ENCODE measurements around the gene ANK3.

The ANK3 gene

DNA sequence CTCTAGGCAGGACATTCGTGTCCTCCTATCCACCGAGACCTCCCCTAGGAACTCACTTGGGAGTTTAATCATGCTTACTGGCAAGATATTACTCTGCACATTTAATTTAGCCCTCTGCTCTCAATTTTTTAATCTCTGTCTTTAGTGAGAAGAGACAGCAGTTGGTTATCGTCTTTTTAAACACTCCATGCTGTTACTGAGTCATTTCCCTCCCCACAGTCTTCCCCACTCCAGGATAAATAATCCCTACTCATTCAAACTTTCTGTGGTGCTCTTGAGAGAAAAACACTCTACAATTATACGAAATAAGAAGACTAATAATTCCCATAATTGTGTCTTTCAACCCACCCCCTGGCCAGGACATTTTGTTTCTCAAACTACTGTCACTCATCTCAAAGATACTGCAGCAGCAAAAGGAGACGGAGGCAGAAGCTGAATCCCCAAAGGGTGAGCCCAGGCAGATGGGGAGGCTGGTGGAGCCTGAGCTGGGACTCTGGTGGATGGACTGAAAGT, 84.2 kb downstream of the ANK3 start:
- H3K4me3 ChIP-seq (ENCODE audit: low read depth, low read length): no peak overlapping the region
- H3K9me3 ChIP-seq (ENCODE audit: control insufficient read depth, insufficient read depth, low read depth, low read length): no peaks in the 10 kb centered on the region
- no peaks in the 10 kb centered on the region for H3K27me3 ChIP-seq (ENCODE audit: control insufficient read depth, insufficient read depth, low read length)
- H3K27ac ChIP-seq (ENCODE audit: low read depth, low read length): no peak overlapping the region
- H3K36me3 ChIP-seq (ENCODE audit: control insufficient read depth, insufficient read depth, low read length): no peaks in the 10 kb centered on the region
- H3K4me1 ChIP-seq (ENCODE audit: control insufficient read depth, insufficient read depth, low read length): peaks cover 5% of the 10 kb centered on the region
- H3K9ac ChIP-seq (ENCODE audit: low read length): no peak overlapping the region

DNA sequence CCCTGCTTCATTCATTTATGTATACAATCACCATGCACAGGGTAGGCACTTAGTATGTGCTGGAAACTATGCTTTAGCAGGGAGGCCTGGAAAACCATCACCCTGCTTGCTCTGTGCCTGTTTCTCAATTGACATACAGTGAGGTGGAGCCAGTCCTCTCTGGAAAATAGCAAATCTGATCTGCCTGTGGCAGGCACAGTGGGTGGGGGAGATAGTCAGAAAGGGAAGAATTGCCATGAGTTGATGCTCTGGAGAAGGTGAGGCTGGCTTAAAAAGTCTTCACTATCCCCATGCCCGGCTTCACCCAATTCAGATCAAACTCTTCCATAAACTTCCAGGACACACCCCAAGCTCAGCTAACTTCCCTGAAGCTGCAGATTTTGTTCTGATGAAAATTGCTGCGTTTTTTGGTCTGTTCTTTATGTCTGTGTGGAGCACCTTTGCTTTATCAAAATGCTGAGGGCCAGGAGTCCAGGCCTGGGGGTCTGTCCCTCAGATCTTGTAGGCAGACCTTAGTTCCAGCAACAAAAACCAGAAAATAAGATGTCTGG, 84.8 kb downstream of the ANK3 start:
- Histone ChIP-seq H3K9me3 (ENCODE audit: control insufficient read depth, insufficient read depth, low read depth, low read length) (no peaks in the 10 kb centered on the region), H3K36me3 (ENCODE audit: control insufficient read depth, insufficient read depth, low read length) (no peaks in the 10 kb centered on the region), H3K27me3 (ENCODE audit: control insufficient read depth, insufficient read depth, low read length) (no peaks in the 10 kb centered on the region), H3K9ac (ENCODE audit: low read length) (no peak overlapping the region), H3K4me3 (ENCODE audit: low read depth, low read length) (no peak overlapping the region), H3K27ac (ENCODE audit: low read depth, low read length) (no peak overlapping the region), H3K4me1 (ENCODE audit: control insufficient read depth, insufficient read depth, low read length) (peaks cover 10% of the 10 kb centered on the region)

DNA sequence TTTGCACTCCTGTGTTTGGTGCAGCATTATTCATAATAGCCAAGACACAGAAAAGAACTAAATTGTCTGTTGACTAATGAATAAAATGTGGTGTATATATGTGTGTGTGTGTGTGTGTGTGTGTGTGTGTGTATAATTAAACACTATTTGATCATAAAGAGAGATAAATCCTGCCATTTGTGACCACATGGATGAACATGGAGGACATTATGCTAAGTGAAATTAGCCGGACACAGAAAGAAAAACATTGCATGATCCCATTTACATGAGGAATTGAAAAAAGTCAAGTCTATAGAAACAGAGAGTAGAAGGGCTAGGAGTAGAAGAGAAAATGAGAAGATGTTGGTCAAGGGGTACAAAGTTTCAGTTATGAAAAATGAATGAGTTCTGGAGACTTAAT, 85.9 kb downstream of the ANK3 start:
- Histone ChIP-seq H3K4me1 (ENCODE audit: control insufficient read depth, insufficient read depth, low read length) (peaks cover 12% of the 10 kb centered on the region), H3K9ac (ENCODE audit: low read length) (no peak overlapping the region), H3K9me3 (ENCODE audit: control insufficient read depth, insufficient read depth, low read depth, low read length) (no peaks in the 10 kb centered on the region), H3K27me3 (ENCODE audit: control insufficient read depth, insufficient read depth, low read length) (no peaks in the 10 kb centered on the region), H3K4me3 (ENCODE audit: low read depth, low read length) (no peak overlapping the region), H3K27ac (ENCODE audit: low read depth, low read length) (no peak overlapping the region), H3K36me3 (ENCODE audit: control insufficient read depth, insufficient read depth, low read length) (no peaks in the 10 kb centered on the region)

DNA sequence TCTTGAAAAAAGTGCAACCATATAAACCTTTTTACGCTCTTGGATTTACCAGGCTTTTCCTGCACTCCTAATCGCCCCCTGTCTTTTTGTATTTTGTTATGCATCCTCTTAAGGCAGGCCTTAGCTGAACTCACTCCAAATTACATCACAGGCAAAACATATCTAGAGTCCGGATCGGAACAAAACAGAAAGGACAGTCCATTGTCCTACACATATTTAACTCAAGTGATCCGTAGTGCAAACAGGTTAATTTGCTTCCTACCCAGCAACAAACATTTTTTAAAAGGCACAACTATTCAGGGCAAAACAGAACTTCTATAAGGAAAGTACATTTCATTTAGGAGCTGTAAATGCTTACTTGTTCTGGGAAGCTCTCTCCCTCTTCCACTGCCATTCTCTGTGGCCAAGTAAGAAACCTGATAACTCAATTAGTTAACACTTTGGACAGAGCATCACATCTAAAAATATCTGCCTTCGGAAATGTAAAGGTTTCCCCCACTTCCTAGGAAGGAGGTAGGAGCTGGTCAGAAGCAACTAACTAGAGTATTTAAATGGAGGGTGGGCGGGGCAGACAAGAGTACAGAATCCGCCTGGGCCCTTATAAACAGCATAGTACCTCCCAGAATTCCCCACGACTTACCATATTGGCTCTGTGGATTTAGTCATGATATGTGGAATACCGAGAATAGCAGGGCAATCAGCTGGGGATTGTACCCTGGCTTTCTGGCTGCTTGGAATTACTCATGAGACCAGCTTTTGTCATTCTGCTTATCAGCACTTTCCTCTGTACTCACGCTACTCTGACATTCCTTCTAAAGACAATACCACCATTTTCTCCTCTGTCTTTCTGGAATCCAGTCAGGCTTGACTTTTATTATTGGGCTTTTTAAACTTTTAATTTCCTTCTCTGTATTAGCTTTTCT, 89.5 kb downstream of the ANK3 start:
- Histone ChIP-seq H3K9me3 (ENCODE audit: control insufficient read depth, insufficient read depth, low read depth, low read length) (no peaks in the 10 kb centered on the region), H3K27me3 (ENCODE audit: control insufficient read depth, insufficient read depth, low read length) (no peaks in the 10 kb centered on the region), H3K36me3 (ENCODE audit: control insufficient read depth, insufficient read depth, low read length) (no peaks in the 10 kb centered on the region), H3K27ac (ENCODE audit: low read depth, low read length) (no peak overlapping the region), H3K4me1 (ENCODE audit: control insufficient read depth, insufficient read depth, low read length) (peaks cover 12% of the 10 kb centered on the region), H3K4me3 (ENCODE audit: low read depth, low read length) (peak overlapping the region; percentile 17; the same call in 1 of the 2 replicates), H3K9ac (ENCODE audit: low read length) (no peak overlapping the region)

DNA sequence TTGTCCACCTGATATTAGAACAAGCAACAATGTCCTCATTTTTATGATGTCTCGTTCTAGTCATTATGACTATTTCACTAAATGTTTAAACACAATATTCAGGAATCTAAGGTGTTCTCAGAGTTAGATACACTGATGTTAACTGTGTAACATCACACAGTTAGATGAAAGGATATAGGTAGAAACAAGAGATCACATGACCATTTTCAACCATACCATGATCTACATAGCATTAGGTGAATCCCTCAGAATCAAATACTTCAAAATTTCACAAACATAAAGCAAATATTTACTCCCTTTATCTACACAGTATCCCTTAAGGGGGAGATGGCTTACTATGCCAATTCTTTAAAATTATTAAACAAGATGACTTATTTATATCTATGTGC, 90.3 kb downstream of the ANK3 start:
- Histone ChIP-seq H3K27ac (ENCODE audit: low read depth, low read length) (no peak overlapping the region), H3K36me3 (ENCODE audit: control insufficient read depth, insufficient read depth, low read length) (no peaks in the 10 kb centered on the region), H3K4me3 (ENCODE audit: low read depth, low read length) (no peak overlapping the region), H3K4me1 (ENCODE audit: control insufficient read depth, insufficient read depth, low read length) (peaks cover 12% of the 10 kb centered on the region), H3K27me3 (ENCODE audit: control insufficient read depth, insufficient read depth, low read length) (no peaks in the 10 kb centered on the region), H3K9ac (ENCODE audit: low read length) (no peak overlapping the region), H3K9me3 (ENCODE audit: control insufficient read depth, insufficient read depth, low read depth, low read length) (no peaks in the 10 kb centered on the region)

DNA sequence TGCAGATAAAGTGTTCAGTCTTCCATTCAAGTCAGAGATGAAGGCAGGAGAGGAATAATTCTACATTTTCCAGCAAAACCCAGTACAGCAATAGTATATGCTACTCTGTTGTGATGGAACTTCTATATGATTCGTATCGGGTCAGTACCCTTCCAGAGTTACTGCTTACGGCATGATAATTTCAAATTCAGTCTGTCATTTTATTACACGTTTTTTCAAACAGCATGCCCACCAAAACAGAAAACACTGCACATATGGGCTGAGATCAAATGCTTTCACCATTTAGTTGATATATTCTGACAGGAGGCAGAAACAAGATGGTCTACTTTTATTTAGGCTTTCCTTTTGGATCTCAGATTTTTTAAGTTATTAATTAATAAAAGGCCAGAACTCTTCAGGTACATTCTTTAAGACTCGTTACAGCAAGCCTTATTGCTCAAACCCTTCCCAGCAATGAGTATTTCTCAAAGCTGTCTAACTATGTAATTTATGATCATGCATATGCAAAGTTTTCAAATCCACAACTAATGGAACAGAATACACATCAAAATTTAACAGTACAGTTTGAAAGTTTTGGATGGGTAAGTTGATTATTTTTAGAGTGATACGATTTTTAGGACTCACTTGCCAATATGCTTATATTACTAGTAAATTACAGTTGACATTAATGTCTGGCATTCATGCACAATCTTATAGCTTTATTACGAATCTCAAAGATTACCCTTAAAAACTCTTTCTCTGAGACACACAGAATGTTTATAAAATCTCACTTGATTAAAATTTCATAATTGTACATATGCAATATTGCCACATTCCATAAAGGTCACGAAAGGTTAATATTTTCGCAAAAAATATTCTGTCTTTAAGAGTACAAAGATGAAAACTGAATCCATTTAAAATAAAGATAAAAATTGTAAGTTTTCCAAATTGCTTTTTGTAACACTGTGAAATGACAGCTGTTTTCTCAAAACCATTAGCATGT, 91.0 kb downstream of the ANK3 start:
- Histone ChIP-seq H3K27ac (ENCODE audit: low read depth, low read length) (no peak overlapping the region), H3K27me3 (ENCODE audit: control insufficient read depth, insufficient read depth, low read length) (no peaks in the 10 kb centered on the region), H3K4me3 (ENCODE audit: low read depth, low read length) (no peak overlapping the region), H3K9me3 (ENCODE audit: control insufficient read depth, insufficient read depth, low read depth, low read length) (no peaks in the 10 kb centered on the region), H3K9ac (ENCODE audit: low read length) (no peak overlapping the region), H3K36me3 (ENCODE audit: control insufficient read depth, insufficient read depth, low read length) (no peaks in the 10 kb centered on the region), H3K4me1 (ENCODE audit: control insufficient read depth, insufficient read depth, low read length) (peaks cover 12% of the 10 kb centered on the region)

DNA sequence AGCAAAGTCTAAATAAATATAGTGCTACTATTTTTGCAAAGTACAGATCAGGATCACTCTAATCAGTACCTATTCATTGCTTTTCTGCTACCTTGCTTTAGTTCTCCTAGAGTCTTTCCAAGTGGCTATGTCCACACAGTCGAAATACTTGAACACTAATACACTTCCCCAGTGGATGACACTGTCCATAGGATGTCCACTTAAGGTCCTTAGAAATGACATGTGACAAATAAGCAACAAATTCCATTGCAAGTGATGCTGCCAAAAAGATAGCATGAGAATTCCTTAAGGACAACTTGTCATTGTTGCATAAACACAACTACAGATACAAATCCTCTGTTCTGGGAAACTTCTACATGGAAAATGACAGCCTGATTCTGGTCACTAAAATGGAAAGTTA, 93.6 kb downstream of the ANK3 start:
- no peaks in the 10 kb centered on the region for H3K27me3 ChIP-seq (ENCODE audit: control insufficient read depth, insufficient read depth, low read length)
- no peak overlapping the region for H3K27ac ChIP-seq (ENCODE audit: low read depth, low read length)
- no peaks in the 10 kb centered on the region for H3K9me3 ChIP-seq (ENCODE audit: control insufficient read depth, insufficient read depth, low read depth, low read length)
- no peak overlapping the region for H3K4me3 ChIP-seq (ENCODE audit: low read depth, low read length)
- peaks cover 12% of the 10 kb centered on the region for H3K4me1 ChIP-seq (ENCODE audit: control insufficient read depth, insufficient read depth, low read length)
- H3K36me3 ChIP-seq (ENCODE audit: control insufficient read depth, insufficient read depth, low read length): no peaks in the 10 kb centered on the region
- H3K9ac ChIP-seq (ENCODE audit: low read length): no peak overlapping the region

DNA sequence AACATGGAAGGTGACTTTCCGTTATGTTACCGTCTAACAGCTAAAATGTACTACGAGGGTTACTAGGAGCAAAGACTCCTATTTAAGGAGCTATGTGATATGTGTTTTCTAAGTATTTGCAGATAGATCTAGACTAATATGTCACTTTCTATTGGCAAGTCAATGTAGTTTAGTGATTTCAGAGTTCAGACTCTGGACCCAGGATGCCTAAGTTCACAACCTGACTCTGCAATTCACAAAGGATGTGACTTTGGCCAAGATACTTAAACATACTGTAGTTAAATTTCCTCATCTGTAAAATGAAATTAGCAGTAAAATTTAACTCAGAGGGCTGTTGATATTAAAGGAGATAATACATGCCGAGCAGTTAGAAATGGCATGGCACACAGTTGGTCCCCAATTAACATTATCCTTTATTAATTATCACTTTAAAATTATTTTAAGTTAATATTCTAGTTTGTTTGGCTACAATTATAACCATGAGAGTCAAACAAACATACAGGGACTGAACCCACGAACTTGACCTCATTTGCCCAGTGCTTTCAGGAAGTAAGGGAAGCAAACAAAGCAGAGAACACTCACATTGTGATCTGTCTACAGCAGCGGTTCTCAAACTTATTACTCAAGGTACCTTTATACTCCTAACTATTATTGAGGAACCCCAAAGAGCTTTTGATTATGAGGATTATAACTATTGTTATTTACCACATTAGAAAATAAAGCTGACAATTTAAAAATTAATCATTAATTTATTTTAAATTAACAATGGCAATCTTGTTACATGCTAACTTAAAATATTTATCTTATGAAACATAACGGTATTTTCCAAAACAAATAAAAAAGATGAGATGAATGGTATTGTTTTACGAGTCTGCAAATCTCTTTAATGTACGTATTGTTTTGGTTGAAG, 94.4 kb downstream of the ANK3 start:
- H3K4me3 ChIP-seq (ENCODE audit: low read depth, low read length): no peak overlapping the region
- no peaks in the 10 kb centered on the region for H3K9me3 ChIP-seq (ENCODE audit: control insufficient read depth, insufficient read depth, low read depth, low read length)
- no peak overlapping the region for H3K27ac ChIP-seq (ENCODE audit: low read depth, low read length)
- H3K36me3 ChIP-seq (ENCODE audit: control insufficient read depth, insufficient read depth, low read length): no peaks in the 10 kb centered on the region
- H3K9ac ChIP-seq (ENCODE audit: low read length): no peak overlapping the region
- H3K4me1 ChIP-seq (ENCODE audit: control insufficient read depth, insufficient read depth, low read length): peaks cover 6% of the 10 kb centered on the region
- H3K27me3 ChIP-seq (ENCODE audit: control insufficient read depth, insufficient read depth, low read length): no peaks in the 10 kb centered on the region

DNA sequence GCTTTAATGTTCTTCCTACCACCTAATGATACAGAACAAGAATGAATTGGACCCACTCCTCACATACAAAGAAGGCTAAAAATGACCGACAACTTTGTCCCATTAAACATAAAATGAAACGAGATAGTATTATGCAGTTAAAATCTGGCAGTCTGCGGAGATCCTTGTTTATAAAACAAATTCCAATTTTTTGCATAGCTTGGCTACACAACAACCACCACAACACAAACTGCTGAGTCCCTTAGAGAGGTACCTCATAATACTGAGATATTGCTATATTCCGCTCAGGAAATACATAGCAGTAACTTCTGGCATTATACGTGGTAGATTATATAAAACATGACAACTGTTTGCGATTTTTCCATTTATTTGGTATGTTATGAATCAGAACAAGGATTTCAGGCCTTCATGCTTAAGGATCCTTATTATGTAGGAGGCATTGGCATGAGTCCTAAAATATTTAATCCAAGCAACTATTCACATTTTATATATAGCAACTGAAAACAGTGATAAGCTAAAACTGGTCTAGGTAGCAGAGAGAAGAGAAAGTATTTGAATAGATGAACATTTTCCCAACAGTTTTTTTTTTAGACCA, 96.0 kb downstream of the ANK3 start:
- Histone ChIP-seq H3K36me3 (ENCODE audit: control insufficient read depth, insufficient read depth, low read length) (no peaks in the 10 kb centered on the region), H3K9me3 (ENCODE audit: control insufficient read depth, insufficient read depth, low read depth, low read length) (no peaks in the 10 kb centered on the region), H3K27me3 (ENCODE audit: control insufficient read depth, insufficient read depth, low read length) (no peaks in the 10 kb centered on the region), H3K27ac (ENCODE audit: low read depth, low read length) (no peak overlapping the region), H3K9ac (ENCODE audit: low read length) (no peak overlapping the region), H3K4me3 (ENCODE audit: low read depth, low read length) (no peak overlapping the region), H3K4me1 (ENCODE audit: control insufficient read depth, insufficient read depth, low read length) (no peaks in the 10 kb centered on the region; the same call in 1 of the 2 replicates)

DNA sequence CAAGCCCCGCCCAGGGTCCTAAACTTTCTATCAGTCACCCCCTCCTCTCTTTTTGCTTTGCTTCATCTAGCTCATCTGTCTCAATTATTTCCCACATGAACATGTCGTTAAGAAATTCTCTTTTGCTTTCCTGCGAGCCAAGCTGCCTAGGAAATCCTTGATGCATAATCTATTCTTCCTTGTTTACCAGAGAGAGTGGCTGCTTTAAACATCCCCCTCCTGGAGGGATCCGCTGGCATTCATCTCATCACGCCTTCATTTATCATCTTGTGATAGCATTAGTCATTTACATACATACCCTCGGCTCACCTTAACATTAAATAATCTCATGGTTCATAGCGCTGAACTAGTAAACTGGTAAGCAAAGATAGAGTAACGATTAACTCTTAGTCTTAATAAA, 96.7 kb downstream of the ANK3 start:
- H3K27ac ChIP-seq (ENCODE audit: low read depth, low read length): no peak overlapping the region

More for the DNA sequence above, 96.7 kb downstream of the ANK3 start:
- Histone ChIP-seq H3K27me3 (ENCODE audit: control insufficient read depth, insufficient read depth, low read length) (no peaks in the 10 kb centered on the region), H3K4me3 (ENCODE audit: low read depth, low read length) (no peak overlapping the region), H3K9ac (ENCODE audit: low read length) (no peak overlapping the region), H3K36me3 (ENCODE audit: control insufficient read depth, insufficient read depth, low read length) (no peaks in the 10 kb centered on the region), H3K9me3 (ENCODE audit: control insufficient read depth, insufficient read depth, low read depth, low read length) (no peaks in the 10 kb centered on the region), H3K4me1 (ENCODE audit: control insufficient read depth, insufficient read depth, low read length) (no peaks in the 10 kb centered on the region; the same call in 1 of the 2 replicates)
